AG04450 (cell line): ENCODE data around the gene C1QB. TPM values are rescaled to one million over a fixed set of nuclear protein-coding genes. Genes with fewer than 3 reads are reported as not detected.
"Not testable (repeated sequence)": the region's sequence is repeated elsewhere in the genome, so short reads cannot be mapped to it uniquely, and the experiment has no call there.

Source experiments
- CTCF ChIA-PET: fragments of 300-600, 350-600 bp; formaldehyde crosslinking; extraction: SDS; loops from one replicate; lab custom pipeline; 2022; ENCODE audit warnings: antibody characterized with exemption, inconsistent platforms; lab: Charles Lee
- POLR2A ChIA-PET: fragments of 350-600 bp; formaldehyde crosslinking; extraction: SDS; loops from one replicate; lab custom pipeline; 2021; ENCODE audit warnings: antibody characterized with exemption, inconsistent platforms; lab: Yijun Ruan, JAX
- DNase-seq: peaks from one replicate; pipeline ENCODE4 v3.0.0-alpha.2; 2011; ENCODE audit warnings: low read depth, low spot score
- H3K27ac ChIP-seq: one replicate; pipeline ENCODE4 v1.5.1; 2012; ENCODE audit warnings: low read depth, low read length, control low read depth
- H3K27me3 ChIP-seq: one replicate; pipeline ENCODE4 v1.6.0; 2012; ENCODE audit warnings: low read length; ENCODE audit not compliant: control insufficient read depth, insufficient read depth
- H3K4me3 ChIP-seq: 2 replicates; pipeline ENCODE4 v1.5.1; 2011; ENCODE audit warnings: mild to moderate bottlenecking, low read depth, low read length, control low read depth
- H3K9me3 ChIP-seq: 2 replicates; pipeline ENCODE4 v1.5.1; 2012; ENCODE audit warnings: low read length; ENCODE audit not compliant: control insufficient read depth, insufficient read depth
- polyA plus RNA-seq: library from polyadenylated mRNA; depleted of rRNA; stranded (reverse); fragments of >200 nt; gene quantifications from 2 replicates; pipeline ENCODE4 v1.2.3, GENCODE V29; 2011
- TF ChIP-seq, protein P1 (sequence below): IDR thresholded peaks from 2 replicates; pipeline ENCODE4 v1.5.1; 2011; ENCODE audit warnings: low read depth, low read length, control low read depth, inconsistent platforms

Gene C1QB
- polyA plus RNA-seq, 1 experiment = not detected

DNA sequence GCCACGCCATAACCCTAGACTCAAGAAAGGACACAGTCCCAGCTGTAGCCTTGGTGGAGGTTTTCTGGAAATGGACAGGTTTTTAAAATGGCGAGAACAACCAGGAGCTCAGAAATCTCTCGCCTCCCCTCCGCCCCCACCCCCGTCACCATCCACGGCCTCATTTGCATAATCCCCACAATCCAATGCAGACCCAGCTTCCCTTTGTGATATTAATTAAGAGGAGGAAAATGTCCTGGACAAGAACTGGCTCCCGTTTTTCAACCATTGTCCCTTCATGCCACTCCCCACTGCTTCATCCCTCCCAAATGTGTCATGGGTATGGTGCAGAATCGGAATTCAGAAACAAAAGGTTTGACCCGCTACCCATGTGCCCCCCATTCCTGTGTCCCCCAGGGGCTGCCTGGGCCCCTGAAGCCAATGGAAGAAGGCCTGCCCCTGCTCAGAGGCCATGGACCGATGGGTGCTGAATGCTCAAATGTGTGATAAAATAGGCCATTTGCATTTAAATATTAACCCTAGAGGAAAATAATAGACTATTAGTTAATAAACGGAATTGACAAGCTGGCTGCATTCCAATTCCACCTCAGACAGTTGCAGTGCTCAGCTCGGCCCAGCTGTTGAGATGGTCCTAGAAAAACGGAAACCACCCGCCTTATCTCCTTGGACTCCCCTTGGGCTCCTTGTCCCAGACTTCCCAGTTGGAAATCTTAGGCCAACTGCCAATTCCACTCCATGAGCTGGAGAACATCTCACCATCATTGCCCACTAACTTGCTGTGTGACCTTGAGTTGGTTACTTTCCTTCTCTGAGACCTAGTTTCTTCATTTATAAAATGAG, 46.9 kb downstream of the C1QB start:
- CTCF ChIA-PET = interaction anchor here (1.4 kb wide), 1 partner anchor 74 kb away, joined by 3 read pairs; no protein-coding TSS in a partner anchor
- no peaks in the 10 kb centered on the region for H3K27me3 ChIP-seq

GRCh38 chr1:22702296-22703085, 49.5 kb downstream of the C1QB start:
- H3K4me3 ChIP-seq = no peak overlapping the region
- H3K27me3 ChIP-seq = no peaks in the 10 kb centered on the region
- no peaks in the 10 kb centered on the region for H3K9me3 ChIP-seq
- TF ChIP-seq, protein P1, sequence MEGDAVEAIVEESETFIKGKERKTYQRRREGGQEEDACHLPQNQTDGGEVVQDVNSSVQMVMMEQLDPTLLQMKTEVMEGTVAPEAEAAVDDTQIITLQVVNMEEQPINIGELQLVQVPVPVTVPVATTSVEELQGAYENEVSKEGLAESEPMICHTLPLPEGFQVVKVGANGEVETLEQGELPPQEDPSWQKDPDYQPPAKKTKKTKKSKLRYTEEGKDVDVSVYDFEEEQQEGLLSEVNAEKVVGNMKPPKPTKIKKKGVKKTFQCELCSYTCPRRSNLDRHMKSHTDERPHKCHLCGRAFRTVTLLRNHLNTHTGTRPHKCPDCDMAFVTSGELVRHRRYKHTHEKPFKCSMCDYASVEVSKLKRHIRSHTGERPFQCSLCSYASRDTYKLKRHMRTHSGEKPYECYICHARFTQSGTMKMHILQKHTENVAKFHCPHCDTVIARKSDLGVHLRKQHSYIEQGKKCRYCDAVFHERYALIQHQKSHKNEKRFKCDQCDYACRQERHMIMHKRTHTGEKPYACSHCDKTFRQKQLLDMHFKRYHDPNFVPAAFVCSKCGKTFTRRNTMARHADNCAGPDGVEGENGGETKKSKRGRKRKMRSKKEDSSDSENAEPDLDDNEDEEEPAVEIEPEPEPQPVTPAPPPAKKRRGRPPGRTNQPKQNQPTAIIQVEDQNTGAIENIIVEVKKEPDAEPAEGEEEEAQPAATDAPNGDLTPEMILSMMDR = no peak
- ChIA-PET POLR2A (no interaction called here), CTCF (interaction anchor here (0.9 to 6.1 kb wide), 7 partner anchors 11 to 262 kb away, joined by 3 to 74 read pairs (median 18); no protein-coding TSS in a partner anchor)
- DNase-seq = no peak
- no peak overlapping the region for H3K27ac ChIP-seq

More for the DNA sequence above, 46.9 kb downstream of the C1QB start:
- TF ChIP-seq, protein P1 = no peak
- Histone ChIP-seq H3K4me3 (no peak overlapping the region), H3K27ac (no peak overlapping the region), H3K9me3 (no peaks in the 10 kb centered on the region)
- POLR2A ChIA-PET = no interaction called here
- no peak for DNase-seq

DNA sequence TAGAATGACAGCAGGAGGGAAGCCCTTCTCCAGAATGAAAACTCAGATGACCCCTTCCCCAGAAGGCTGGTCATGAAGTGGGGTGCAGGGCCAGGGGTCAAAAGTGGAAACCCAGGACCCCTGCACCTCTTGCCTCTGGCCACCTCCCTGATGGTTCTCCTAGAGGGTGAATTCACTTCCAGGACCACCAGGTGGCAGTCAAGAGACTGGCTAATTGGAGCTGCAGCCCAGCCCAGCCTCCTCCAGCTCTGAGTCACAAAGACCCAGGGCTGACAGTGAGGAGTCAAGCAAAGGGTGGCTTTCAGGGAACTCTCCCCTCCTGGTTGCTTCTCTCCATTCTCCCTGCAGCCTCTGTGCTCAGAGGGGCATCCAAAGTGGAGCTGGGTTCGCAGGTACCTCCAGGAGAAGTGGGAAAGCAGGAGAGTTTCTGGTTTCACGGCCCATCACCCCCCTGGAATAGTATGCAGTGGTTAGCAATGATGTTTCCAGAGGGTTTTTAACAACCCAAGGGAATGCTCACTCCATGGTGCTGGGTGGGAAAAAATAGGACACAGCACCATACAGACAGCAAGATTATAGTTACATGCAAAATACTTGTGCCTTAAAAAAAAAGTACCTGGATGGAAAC, 51.5 kb downstream of the C1QB start:
- CTCF ChIA-PET = interaction anchor here (0.6 to 6.1 kb wide), 58 partner anchors 8 to 1031 kb away, joined by 3 to 74 read pairs (median 5); partner anchors contain the start of gene LACTBL1
- Histone ChIP-seq H3K9me3 (no peaks in the 10 kb centered on the region), H3K27me3 (no peaks in the 10 kb centered on the region), H3K27ac (no peak overlapping the region), H3K4me3 (no peak overlapping the region)
- TF ChIP-seq, protein P1 = peak; percentile 96
- POLR2A ChIA-PET = no interaction called here
- DNase-seq = peak; percentile 59

- Histone ChIP-seq H3K27ac (no peak overlapping the region), H3K27me3 (no peaks in the 10 kb centered on the region), H3K4me3 (no peak overlapping the region), H3K9me3 (no peaks in the 10 kb centered on the region)
- DNase-seq = no peak
- CTCF ChIA-PET = interaction anchor here (1.1 to 6.1 kb wide), 14 partner anchors 14 to 335 kb away, joined by 3 to 74 read pairs (median 7); no protein-coding TSS in a partner anchor
- POLR2A ChIA-PET = no interaction called here
- TF ChIP-seq, protein P1 = no peak
Observed at GRCh38 chr1:22705586-22705985, 52.5 kb downstream of the C1QB start.

GRCh38 chr1:22706100-22706499, 53.1 kb downstream of the C1QB start:
- H3K9me3 ChIP-seq, DNase-seq, H3K4me3 ChIP-seq, H3K27me3 ChIP-seq, H3K27ac ChIP-seq, POLR2A ChIA-PET: not testable (repeated sequence)
- CTCF ChIA-PET = interaction anchor here (1.0 to 6.1 kb wide), 3 partner anchors 156 to 223 kb away, joined by 3 to 74 read pairs (median 66); no protein-coding TSS in a partner anchor
